HL-60/S4 treated with phorbol 12-myristate 13-acetate at 8.2 ng/mL for 4 days and 3 days (cell line): ENCODE results near the gene GPR132.
"Not testable (repeated sequence)": the region's sequence is repeated elsewhere in the genome, so short reads cannot be mapped to it uniquely, and the experiment has no call there.

Experiments
- in situ Hi-C: fragments of 300-500 bp; cut with MboI; formaldehyde crosslinking; loops from 2 replicates; pipeline ENCODE4 v1.15.0; 2022; ENCODE audit warnings: low sequenced_read_pairs

Gene GPR132

GRCh38 chr14:105091517-105092170 lies 26.4 kb upstream of the GPR132 start:
- in situ Hi-C loops, result no loop called here

- in situ Hi-C loops, result no loop called here
These were observed 25.9 kb upstream of the GPR132 start for GRCh38 chr14:105091054-105091516.

- in situ Hi-C loops, result no loop called here
These were observed 25.3 kb upstream of the GPR132 start for GRCh38 chr14:105090493-105091053.

GRCh38 chr14:105089746-105090492 lies 24.7 kb upstream of the GPR132 start:
- in situ Hi-C loops, result no loop called here

- in situ Hi-C loops, result no loop called here
These were observed 23.8 kb upstream of the GPR132 start for GRCh38 chr14:105088812-105089745.

- in situ Hi-C loops, result no loop called here
These were observed 23.0 kb upstream of the GPR132 start for GRCh38 chr14:105087963-105088811.

- in situ Hi-C loops, result no loop called here
These were observed 22.2 kb upstream of the GPR132 start for GRCh38 chr14:105087308-105087962.

GRCh38 chr14:105086833-105087307 lies 21.6 kb upstream of the GPR132 start:
- in situ Hi-C loops, result no loop called here

GRCh38 chr14:105085766-105086165 lies 20.5 kb upstream of the GPR132 start:
- in situ Hi-C loops, result no loop called here

GRCh38 chr14:105084741-105085571 lies 19.7 kb upstream of the GPR132 start:
- in situ Hi-C loops, result no loop called here

GRCh38 chr14:105083926-105084685 lies 18.9 kb upstream of the GPR132 start:
- in situ Hi-C loops, result no loop called here

GRCh38 chr14:105082703-105083102 lies 17.5 kb upstream of the GPR132 start:
- in situ Hi-C loops, result no loop called here

GRCh38 chr14:105081473-105081872 lies 16.2 kb upstream of the GPR132 start:
- in situ Hi-C loops, result not testable (repeated sequence)

GRCh38 chr14:105080161-105080560 lies 14.9 kb upstream of the GPR132 start:
- in situ Hi-C loops, result no loop called here

- in situ Hi-C loops, result no loop called here
These were observed 13.1 kb upstream of the GPR132 start for GRCh38 chr14:105078294-105078693.

- in situ Hi-C loops, result no loop called here
These were observed 12.4 kb upstream of the GPR132 start for GRCh38 chr14:105077649-105077995.

- in situ Hi-C loops, result no loop called here
These were observed 11.8 kb upstream of the GPR132 start for GRCh38 chr14:105076805-105077648.
